HG02852 (cell line): ENCODE data around the gene GSTM2.

ENCODE experiments used
- ATAC-seq: cut with Tn5 transposase; IDR thresholded peaks from one replicate; pipeline ENCODE4 v1.9.1; 2021; ENCODE audit warnings: mild to moderate bottlenecking, moderate library complexity; ENCODE audit not compliant: unreplicated experiment

The GSTM2 gene

DNA sequence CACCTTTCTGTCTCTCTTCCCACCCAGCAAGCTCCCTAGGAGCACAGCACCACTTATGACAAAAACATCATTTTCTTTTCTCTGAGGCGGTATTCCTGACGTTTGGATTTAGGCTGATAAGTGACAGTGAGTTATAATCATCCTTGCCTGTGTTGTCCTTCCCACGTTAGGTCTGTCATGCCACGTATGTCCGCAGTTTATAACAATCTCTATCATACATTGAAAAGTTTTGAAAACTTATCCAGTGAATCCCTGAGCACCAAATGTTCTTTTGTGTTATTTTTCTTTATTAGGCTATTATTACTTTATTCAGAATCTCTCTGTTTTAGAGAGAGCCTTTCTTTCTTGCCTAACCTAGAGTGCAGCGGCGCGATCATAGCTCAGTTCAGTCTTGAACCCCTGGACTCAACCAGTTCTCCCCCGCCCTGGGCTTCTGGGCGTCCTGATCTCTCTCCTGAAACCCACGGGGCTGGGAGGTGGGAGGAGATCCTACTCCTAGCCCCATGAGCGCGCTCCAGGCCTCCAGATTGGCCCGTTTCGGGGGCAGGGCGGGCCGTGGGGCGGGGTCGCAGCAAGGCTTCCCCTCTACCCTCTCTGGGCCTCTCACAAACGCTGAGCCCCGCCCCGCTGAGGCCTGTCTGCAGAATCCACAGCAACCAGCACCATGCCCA is at the start of gene GSTM2:
Gene GSTM2, plus strand, starts transcription at position 606 of the 671 bp plus-strand sequence. Its CDS starts 59 bp downstream, at position 665.
- ATAC-seq, result peak; percentile 95

DNA sequence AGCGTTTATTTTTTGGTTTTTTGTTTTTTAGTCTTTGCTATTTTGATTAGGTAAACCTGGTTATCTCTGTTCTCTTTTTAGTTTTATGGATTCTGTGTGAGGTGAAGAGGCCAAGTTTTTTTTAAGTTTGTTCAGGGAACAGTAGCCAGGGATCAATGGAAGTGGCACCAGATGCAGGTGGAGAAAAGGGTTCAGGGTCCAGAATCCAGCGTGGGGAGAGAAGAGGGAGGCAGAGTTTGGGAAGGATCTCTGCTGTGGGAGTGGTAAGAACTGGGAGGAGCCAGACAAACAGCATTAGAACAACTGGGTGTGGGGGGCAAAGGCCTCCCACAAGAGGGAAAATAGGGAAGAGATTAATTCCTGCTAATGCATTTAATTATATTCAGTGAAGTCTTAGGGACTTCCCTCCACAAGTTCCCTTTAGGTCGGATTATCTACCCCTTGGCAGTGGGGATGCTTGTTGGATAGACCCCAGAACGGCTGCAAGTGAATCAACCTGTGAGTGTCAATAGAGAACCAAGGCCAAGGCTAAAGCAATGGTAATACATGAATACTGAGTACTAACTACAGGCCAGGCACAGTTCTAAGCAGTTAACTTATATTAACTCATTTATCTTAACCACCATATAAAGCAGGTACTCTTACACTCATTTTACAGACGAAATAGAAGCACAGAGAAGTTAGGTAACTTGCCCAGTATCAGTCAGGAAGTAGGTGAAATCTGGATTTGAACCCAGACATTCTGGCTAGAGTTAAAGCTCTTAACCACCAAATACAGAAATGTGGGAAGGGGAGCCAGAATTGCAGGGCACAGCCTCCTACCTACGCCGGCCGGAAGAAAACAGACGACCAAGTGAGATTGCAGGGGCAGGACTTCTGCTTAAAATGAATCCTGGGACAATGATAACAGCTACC is 48.9 kb upstream of the GSTM2 start:
- no peak for ATAC-seq

DNA sequence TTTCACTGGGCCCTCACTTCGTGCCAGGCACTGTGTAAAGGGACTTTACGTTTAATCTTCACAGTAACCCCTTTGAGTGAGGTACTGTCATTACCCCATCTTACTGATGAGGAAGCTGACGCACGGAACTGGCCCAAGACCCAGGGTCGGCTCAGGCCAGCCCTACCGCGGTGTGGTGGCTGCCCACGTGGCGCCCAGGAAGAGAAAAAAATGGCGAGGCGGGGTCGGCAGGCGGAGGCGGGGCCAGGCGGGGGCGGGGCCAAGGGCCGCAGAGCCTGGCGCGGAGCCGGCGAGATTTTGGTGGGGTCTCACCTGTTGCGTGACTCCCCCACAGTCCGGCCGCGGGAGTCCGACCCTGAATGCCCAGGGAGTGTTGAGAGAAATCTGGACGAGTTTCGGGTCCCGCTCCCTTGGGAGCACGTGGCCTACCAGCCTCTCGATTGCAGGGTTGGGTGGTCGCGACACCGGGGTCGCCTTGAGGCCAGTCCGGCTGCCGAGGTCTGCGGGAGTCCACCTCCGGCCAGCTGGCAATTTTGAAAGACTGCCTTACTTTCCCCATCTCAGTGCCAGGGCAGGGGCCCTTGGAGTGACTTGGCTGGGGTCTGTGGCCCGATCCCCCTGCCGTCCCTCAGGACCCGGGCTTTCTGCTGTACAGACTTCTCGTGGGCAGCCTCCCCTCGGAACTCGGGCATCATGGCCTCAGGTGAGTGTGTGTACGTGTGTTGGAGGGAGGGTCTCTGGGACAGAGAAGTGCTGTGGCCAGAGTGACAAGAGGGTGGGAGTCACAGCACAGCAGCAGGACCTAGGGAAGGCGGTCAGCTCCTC is 48.1 kb upstream of the GSTM2 start, which contains the start of the genes AMPD2 and GNAT2:
Gene AMPD2, plus strand, starts transcription at position 262 of the 825 bp plus-strand sequence. CDS start 1,339 bp downstream, outside the sequence.
Gene GNAT2, minus strand, starts transcription at position 41 of the 825 bp plus-strand sequence. CDS start 6,746 bp downstream, outside the sequence.
- ATAC-seq, result peak; percentile 55

DNA sequence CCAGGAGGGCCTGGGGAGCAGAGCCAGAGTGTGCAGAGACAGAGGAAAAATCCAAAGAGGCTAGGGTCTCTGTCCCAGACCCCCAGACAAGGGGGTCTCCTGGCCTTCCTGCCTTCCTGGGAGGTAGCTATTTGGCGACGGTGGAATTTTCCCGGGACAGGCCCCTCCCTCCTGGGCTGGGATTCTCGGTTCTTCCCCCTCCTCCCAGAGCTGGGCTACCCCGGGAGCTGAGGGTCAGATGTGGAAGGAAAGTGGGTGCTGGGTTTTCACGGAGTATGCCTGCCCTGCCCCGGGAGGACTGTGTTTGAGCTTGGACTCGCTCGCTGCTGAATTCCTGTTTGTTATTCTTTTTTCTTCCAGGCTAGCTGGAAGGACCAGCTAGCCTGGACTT is 47.5 kb upstream of the GSTM2 start:
- no peak for ATAC-seq

DNA sequence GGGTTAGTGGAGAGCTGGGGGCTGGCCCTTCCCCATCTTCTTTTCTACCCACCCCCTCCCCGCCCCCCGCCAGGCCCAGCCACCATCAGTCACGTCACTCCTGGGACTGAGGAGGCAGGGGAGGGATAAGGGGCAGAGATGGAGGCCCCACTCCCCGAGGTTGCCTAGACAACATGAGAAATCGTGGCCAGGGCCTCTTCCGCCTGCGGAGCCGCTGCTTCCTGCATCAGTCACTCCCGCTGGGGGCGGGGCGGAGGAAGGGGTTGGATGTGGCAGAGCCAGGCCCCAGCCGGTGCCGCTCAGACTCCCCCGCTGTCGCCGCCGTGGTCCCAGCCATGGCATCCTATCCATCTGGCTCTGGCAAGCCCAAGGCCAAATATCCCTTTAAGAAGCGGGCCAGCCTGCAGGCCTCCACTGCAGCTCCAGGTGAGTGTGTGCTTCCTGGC is 47.0 kb upstream of the GSTM2 start:
- ATAC-seq, result peak; percentile 75

DNA sequence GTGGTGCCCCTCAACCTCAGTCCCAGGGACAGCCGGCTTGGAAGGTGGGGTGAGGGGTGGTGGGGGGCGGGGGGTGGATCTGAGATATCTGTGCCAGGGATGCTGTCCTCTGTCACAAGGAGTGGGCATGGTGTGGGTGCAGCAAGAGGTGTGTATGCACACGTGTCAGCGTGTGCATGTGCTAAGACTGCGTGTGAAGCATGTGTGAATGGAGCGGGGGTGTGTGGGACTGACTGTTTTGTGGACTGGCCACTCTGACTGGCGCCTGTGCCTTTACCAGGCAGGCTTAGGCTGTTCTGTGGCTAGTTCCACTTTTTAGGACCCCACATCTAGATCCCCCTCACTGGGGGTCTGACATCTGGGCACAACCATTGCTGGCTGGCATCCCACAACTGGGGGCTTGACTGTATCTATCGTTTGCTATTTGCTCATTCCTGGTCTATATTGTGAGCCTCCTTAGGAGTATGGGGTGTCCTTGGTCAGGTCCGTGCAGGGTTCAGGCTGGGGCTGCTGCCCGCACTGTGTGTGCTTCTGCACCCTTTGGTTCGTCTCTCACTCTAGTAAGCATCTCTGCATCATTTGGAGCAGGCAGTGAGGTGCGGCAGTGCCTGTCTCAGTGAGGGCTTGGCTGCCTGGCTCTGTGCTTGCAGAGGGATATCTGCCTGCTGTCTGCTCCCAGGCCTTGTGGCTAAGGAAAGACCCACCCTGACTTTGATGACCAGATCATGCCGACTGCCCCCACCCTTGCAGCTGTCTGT is 46.3 kb upstream of the GSTM2 start:
- no peak for ATAC-seq

DNA sequence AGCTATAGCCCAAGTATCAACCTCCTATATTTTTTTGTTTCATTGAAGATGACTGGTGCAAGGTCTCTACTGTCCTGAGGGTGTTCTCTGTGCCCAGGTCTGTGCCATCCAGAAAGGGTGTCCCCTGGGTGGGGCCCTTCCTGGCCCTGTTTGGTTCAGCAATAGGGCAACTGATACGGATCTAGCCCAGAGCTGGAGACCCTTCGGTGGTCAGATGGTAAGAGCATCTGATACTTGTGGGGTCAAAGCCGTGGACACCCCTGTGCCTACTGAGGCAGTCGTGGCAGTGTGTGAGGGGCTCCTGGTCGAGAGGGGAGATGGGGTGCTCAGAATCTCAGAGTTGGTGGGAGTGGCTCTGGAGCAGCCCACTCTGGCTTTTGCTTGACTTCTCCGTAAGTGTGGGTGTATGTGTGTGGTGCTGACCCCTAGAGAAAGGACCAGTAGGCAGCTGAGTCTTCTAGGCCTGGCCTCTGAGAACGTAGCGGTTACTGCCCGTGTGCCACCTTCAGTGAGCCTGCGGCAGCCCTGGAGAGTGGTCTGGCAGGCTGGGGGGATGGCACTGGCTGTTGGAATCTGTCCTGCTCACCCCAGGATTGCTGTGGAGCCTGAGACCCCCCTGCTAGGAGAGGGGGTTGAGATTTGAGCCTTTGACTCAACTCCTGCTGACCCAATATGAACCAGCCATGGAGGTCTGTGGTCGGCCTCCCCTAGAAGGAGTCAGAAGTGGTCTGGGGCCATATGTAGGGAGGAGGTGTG is 45.5 kb upstream of the GSTM2 start:
- ATAC-seq, result no peak

DNA sequence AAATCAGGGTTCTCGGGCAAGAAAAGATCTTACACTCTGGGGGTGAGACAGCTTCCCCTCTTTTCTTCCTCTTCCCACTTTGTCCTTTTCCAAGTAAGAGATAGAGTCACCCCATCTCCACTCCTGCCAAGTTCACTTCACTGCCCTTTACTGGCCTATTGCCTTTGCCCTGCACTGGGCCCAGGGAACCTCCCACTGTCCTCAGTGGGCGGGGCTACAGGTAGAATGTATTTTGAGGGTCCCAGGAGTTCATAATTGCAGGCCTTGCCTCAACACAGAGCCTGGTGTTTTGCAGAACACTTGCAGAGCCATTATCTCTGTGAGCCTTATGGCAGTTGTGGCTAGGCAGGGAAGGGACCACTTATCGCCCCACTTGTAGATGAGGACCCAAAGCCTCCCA is 45.0 kb upstream of the GSTM2 start:
- ATAC-seq, result no peak

DNA sequence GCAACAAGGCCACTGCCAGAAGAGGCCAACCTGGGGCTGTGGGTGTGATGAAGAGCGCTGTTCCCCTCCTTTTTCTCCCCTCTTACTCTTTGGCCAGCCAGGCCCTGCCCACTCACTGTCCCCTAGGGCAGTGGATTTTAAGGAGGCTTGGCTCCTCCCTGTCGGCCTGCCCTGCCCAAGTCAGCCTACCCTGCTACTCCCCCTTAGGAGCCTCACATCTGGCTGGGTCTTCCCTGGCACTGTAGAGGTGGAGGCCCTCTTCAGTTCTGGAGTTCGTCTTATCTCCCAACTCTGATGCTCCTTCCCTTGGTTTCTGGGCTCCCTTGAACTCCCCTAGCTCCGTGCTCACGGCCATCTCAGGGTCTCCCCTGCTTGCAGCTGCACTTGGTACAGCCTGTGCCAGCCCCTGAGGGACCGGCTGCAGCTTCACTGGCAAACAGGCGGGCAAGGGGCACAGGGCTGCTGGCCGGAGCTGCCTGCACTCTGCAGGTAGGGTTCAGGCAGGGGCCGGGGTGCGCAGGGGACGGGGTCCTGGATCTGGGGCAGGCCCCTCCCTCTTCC is 44.2 kb upstream of the GSTM2 start:
- ATAC-seq, result no peak

DNA sequence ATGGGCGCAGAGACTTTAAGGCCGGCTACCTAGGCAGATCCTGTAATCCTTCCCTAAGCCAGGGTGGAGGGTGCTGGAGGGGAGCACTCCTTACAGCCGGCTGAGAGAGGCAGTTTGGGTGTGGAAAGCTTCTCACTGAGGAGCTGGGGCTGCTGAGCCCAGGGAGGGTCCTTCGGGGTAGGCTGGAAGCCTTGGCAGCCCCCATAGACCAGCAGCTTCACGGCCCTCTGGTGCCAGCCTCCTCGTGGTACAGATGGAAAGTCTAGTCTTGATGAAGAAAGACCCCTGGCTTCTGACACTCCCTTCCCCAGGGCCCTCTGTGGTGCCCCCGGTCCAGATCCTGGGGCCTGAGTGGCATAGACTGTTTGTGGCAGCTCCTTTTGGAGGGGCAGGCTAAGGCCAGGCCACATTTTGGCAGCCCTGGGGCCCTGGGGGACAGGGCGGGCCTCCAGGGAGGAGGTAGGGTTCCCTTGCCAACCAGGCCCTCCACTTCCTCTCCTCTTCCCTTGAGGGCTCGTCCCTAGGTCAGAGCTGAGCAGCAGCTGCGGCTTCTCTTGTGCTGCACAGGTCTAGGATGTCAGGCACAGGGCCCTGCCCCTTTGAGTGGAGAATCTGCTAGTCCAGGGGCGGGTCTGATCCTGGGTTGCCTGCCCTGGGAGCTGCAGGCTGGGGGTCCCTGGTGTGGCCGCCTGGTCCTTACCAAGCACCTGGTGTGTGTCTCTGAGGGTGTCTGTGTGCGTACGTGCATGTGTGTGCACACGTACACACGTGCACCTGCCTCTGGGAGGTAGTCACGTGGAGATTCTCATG is 43.5 kb upstream of the GSTM2 start:
- no peak for ATAC-seq

DNA sequence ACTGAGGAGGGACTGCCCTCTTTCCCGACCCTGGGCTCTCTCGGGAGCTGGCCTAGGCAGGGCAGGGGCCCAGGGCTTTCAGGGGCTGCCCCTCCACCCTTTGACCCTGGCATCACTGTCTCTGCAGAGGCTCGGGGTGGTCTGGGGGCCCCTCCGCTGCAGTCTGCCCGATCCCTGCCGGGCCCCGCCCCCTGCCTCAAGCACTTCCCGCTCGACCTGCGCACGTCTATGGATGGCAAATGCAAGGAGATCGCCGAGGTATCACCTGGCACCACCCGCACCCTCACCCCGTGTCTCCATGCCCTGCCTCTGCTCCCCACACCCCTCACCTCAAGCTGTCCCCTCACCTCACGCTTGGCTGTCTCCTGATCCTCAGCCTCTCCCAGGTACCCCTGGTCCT is 42.7 kb upstream of the GSTM2 start:
- ATAC-seq, result no peak

DNA sequence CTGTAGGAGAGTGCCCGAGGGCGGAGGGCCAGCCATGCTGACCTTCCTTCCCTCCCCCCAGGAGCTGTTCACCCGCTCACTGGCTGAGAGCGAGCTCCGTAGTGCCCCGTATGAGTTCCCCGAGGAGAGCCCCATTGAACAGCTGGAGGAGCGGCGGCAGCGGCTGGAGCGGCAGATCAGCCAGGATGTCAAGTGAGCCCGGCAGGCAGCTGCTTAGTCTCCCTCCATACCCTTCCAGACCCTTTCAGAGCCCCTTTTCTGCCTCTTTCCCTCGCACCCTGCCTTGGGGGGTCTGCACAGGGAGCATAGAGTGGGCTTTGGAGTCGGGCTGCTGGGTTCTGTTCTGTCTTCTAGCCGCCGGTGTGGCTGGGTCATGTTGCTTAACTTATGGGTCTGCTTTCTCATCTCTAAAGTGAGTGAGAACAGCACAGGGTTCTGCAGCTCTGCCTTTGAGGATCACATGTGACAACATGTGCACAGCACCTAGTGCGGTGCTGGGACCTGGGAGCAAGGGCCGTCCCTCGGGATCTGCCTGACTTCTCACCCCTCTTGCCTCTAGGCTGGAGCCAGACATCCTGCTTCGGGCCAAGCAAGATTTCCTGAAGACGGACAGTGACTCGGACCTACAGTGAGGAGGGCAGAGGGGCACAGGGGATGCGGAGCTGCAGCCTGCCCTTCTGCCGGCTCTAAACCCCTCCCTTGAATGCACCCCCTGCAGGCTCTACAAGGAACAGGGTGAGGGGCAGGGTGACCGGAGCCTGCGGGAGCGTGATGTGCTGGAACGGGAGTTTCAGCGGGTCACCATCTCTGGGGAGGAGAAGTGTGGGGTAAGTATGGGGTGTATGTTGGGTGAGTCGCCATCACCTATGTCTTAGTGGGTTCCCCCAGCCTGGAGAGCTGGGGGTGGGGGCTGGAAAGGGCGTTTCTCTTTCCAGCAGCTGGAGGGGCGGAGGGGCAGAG is 42.0 kb upstream of the GSTM2 start:
- no peak for ATAC-seq

DNA sequence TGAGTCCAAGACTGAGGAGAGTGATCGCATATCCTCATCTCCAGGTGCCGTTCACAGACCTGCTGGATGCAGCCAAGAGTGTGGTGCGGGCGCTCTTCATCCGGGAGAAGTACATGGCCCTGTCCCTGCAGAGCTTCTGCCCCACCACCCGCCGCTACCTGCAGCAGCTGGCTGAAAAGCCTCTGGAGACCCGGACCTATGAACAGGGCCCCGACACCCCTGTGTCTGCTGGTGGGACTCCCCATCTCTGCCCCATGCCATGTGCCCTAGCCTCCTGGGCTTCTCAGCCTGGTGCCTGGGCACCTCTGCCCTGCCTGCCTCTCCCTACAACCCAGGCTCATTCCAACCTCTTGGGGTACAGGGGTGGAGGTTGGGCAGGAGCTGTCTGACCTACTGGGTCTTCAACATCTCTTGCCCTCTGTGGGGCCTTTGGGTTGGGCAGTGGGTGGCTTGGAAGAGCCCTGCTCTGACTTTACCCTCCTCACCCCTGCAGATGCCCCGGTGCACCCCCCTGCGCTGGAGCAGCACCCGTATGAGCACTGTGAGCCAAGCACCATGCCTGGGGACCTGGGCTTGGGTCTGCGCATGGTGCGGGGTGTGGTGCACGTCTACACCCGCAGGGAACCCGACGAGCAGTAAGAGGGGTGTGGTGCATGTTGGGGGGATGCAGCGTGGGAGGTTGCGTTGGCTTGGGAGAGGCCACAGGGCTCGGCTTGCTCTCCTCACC is 41.0 kb upstream of the GSTM2 start:
- ATAC-seq, result no peak

DNA sequence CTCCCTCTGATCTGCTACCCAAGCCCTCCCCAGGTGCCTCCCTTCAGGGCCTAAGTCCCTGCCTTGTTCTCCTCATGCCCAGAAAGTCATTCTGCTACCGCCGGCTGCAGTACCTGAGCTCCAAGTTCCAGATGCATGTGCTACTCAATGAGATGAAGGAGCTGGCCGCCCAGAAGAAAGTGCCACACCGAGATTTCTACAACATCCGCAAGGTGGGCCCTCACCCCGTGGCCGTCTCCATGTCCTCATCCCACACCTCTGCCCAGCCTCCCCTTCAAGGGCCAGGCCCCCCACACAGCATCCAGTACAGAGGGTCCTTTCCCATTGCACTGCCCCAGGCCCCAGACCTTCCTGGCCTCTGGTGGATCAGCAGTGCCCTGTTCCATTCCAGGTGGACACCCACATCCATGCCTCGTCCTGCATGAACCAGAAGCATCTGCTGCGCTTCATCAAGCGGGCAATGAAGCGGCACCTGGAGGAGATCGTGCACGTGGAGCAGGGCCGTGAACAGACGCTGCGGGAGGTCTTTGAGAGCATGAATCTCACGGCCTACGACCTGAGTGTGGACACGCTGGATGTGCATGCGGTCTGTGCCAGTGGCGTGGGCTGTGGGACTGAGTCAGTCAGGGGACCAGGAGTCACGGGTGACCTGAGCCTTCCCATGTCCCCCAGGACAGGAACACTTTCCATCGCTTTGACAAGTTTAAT is 40.0 kb upstream of the GSTM2 start:
- no peak for ATAC-seq

DNA sequence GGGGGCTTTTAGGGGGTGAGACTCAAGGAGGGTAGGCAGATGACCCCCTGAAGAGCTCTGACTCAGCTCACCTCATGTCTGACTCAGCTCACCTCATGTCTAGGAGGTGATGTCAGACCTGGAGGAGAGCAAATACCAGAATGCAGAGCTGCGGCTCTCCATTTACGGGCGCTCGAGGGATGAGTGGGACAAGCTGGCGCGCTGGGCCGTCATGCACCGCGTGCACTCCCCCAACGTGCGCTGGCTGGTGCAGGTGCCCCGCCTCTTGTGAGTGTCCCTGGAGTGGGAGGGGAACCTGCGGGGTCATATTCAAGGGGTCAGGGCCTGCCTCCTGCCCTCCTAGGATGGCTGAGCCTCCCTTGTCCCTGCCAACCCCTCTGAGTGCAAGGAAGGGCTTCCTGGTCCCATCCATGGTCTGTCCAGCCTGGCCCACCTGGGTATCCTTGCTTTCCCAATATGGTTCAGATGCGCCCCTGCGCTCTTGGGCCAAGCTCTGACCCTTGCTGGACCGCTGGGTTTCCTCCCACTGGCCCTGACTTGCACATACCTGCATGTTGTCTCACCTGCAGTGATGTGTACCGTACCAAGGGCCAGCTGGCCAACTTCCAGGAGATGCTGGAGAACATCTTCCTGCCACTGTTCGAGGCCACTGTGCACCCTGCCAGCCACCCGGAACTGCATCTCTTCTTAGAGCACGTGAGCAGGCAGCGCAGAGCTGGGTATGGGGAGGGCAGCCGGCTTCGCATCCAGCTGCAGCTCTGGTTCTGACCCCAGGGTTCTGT is 39.1 kb upstream of the GSTM2 start:
- no peak for ATAC-seq
